ENCODE results near the gene PRELP.

Gene PRELP

DNA sequence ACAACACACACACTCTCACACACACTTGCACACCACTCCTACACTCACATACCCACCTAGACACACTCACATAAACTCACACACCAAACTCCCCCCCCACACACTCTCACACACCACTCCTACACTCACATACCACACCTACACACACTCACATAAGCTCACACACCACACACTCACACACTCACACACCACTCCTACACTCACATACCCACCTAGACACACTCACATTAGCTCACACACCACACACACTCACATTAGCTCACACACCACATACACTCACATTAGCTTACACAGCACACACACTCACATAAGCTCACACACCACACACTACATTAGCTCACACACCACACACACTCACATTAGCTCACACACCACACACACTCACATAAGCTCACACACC is 51.4 kb downstream of the PRELP start:
- no peak for DNase-seq

DNA sequence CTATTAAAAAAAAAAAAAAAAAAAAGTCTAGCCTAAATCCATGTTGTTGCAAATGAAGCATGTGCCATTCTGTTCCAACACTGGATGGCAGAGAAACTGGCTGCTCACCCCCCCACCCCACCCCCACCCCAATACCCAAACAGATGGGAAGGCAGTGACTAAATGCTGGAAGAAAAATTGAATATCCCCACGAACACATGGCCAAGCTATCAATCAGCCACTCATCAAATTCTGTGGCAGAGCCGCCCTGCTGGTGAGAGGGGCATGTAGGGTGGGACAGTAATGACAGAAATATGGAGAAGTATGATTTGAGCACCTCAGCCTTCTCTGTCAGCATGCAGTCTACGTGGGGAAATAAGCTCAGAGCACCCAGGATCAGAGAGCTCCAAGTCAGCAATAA is 52.5 kb downstream of the PRELP start:
- no peak for DNase-seq

DNA sequence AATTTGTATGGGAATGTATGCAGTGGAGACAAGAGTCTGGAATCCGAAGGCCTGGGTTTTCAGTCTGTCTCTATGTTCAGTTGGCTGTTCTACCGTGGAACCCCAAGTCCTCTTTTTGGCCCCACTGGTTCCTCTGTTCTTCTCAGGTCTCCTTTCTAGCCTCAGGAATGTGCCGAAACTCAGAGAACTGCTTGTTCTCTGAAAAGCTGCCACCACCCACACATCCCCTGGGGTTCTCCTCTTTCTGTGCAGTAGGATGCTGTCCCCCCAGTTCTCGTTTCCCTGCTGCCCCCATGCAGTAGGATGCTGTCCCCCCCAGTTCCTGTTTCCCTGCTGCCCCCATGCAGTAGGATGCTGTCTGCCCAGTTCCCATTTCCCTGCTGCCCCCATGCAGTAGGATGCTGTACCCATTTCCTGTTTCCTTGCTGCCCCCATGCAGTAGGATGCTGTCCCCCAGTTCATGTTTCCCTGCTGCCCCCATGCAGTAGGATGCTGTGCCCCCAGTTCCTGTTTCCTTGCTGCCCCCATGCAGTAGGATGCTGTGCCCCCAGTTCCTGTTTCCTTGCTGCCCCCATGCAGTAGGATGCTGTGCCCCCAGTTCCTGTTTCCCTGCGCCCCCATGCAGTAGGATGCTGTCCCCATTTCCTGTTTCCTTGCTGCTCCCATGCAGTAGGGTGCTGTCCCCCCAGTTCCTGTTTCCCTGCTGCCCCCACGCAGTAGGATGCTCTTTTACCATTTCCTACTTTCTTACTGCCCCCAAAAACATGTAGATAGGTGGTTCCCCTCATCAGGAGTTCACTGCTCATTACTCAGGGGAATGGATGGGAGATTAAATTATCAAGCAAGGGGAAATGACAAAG is 53.6 kb downstream of the PRELP start:
- no peak for DNase-seq

DNA sequence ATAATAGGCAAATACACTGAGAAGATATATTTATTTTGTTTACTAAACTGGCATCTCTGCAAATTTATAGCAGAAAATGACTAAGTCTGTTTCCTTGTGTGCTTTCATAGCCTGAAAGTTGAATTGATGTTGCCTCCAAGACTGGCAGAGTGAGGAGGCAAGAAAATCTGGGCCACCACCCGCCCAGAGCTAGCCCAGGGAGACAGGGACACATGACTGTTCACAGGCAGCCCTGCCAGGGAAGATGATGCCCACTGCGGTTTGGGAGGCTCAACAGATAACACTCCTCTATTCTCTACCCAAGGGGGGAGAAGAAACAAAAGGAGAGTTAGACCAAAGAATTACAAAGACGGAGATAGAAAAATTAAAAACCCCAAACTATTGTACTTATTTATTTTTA is 55.5 kb downstream of the PRELP start:
- no peak for DNase-seq

DNA sequence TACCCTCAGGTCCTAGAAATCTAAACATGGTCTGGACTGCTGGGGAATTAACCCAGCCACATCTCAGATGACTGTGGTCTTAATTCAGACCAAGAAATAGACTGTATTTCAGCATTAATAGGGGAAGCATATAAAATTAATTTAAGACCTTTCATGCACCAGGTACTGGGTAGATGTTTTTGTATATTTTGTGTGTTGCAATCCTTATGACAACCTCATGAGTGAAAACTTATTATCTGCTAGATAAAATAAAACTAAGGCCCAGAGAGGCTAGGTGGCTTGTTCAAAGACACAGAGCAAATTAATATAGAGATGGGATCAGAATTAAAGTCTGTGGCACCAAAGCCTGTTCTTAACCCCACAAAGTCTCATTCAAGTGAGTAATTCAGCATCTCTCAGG is 58.4 kb downstream of the PRELP start:
- DNase-seq = no peak

DNA sequence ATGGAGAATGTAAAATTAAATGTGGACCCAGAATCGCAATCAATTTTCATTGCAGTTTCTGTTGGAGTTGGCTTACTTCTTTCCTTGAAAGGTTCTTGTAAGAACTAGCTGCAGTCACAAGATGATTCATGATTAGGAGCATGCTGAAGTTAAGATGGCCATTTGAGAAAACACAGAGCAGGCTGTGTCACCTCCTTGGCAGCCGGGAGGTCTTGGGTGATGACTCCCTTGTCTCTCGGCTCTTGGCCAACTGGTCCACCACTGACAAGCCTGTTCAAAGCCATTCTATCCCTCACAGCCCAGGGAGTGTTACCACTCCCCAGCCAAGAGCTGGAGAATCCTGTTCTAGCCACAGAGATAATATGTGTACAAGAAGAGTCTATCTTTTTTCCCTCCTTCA is 58.9 kb downstream of the PRELP start:
- peak; percentile 98 for DNase-seq

DNA sequence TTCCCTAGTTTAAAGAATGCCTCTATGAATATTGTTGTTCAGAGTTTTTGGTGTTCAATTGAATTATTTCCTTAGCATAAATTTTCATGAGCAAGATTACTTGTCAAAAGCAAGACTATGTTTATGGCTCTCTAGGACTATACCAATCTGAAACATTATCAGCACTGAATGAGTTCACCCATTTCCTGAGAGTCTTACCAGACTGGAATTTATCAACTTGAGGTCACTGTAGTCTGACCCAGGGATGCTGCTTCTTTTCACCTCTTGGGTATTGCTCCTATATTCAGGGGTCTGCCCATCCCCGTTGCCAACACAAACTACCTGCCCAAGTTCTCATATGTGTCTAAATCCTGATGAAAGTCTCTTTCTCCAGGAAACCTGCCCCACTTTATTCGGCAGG is 61.0 kb downstream of the PRELP start:
- peak; percentile 54 for DNase-seq

DNA sequence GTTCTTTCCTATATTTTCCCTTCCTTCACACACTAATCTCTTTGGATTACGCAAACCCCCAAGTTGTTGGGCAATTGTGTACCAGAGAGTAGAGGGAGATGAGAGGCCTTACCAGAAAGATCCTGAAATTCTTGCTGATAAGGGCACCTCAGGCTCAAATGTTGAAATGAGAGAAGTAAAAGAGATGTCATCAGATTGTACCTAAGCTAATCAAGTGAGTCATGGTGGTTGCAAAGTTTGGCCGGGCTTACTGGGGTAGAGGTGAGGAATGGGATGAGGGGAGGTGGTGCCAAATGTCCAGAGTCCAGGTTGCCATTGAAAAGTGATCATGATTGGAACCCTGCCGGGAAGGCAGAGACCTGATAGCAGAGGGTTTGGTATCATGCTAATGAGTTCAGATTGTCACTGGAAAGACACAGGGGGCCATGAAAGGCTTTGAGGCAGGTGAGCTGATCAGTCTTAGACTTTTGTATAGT is 61.4 kb downstream of the PRELP start:
- peak; percentile 72 for DNase-seq

DNA sequence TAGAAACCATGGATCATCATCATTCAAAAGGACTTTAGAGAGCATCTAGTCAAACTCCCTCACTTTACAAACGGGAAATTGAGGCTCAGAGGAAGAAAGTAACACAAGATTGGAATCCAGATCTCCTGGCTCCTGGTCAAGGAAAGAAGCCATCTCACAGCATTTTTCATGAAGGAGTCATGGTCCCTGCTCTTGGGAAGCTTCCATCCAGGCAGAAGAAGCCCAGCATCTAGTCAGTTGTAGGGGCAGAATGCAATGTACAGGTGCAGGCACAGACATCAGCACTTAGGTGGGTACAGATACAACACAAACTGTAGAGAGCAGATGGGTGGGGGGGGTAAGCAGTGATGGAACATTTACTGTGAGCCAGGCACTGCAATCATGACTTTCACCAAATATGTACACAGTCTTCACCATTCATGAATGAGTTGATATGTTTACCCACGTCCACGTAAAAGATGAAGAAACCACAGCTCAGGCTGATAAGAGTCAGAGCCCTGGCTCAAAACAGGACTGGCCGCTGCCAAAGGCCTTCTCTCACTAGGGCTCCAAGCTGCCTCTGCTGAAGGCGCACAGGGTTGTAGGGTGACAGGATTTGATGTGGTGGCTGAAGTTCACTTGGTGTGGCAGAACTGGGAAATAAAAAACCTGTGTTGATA is 62.3 kb downstream of the PRELP start:
- DNase-seq = peak; percentile 57

DNA sequence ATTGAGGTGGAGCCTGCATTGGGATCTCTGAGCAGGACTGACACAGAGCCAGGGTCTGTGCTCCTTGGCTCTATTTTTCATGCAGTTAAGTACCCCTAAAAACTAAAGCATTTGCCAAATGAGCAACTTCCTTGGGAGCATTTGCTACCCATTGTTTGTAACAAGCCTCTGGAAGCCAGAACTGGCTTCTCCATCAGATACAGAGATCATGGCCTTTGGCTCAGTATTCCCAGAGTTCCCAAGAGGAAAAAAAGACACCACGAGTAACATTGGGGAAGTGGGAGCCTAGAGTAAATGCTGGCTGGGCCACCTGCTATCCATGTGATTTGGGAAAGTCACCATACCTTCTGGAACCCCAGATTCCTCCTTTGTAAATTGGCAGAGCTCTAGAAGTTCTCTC is 63.1 kb downstream of the PRELP start:
- DNase-seq = no peak

DNA sequence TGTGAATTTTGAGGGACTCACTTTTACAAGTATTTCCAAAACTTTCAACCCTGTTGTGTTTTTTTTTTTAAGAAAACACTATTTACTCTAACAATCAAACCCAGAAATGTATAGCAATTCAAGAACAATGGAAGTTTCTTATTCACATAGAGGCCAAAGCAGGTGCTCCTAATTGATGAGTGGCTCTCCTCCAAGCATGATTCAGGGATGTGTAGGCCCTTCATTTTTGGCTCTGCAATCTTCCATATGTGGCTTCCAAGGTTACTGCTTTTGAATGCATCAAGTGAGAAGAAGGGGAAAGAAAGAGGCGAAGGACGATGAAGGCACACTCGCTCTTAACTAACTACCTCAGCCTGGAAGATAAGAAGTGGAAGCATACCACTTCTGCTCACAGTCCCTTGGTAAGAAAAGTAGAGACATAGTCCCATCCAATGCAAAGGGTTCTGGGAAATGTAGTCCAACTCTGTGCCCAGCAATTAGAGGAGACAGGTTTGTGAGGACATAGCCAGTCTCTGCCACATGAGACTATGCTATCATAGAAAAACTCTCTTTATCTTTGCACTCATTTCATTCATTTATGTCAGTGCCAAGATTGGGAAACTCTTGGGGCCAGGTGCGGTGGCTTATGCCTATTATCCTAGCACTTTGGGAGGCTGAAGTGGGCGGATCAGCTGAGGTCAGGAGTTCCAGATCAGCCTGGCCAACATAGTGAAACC is 64.4 kb downstream of the PRELP start:
- no peak for DNase-seq

Measured in EL (cell line).